ENCODE measurements around the gene POLR2L. TPM values are rescaled to one million over a fixed set of nuclear protein-coding genes. Genes with fewer than 3 reads are reported as not detected.

Gene POLR2L
- 287 and 540 TPM in 2 replicates for polyA plus RNA-seq (2012; rRNA removed)
- polyA plus RNA-seq (2012; cell fraction: cytosol; rRNA removed) = 228 and 230 TPM in 2 replicates
- polyA plus RNA-seq (2012; cell fraction: nucleus; rRNA removed) = 123 and 341 TPM in 2 replicates

GRCh38 chr11:842370-843002 lies at the start of gene POLR2L, which contains the start of gene TSPAN4:
Gene POLR2L, minus strand, starts transcription at chr11:842529. Its CDS starts 21 bp downstream, at chr11:842508.
Gene TSPAN4, plus strand, starts transcription at chr11:842852. Its CDS starts 7,453 bp downstream, at chr11:850305.
- H3K79me2 ChIP-seq (ENCODE audit: insufficient read depth) = peaks cover 76% of the 10 kb centered on the region
- H3K9me2 ChIP-seq = no peaks in the 10 kb centered on the region
- H3K27me3 ChIP-seq (ENCODE audit: insufficient read depth) = no peaks in the 10 kb centered on the region
- H3K27ac ChIP-seq (ENCODE audit: low read depth in 2 of 2, low read length in 1 of 2) = peak within 1 kb of the TSS; percentile 91 to 96
- no peaks in the 10 kb centered on the region for H3K9me3 ChIP-seq
- peaks cover 47% of the 10 kb centered on the region for H4K20me1 ChIP-seq (ENCODE audit: insufficient read depth)
- H3K4me2 ChIP-seq = peak within 1 kb of the TSS; percentile 100
- H3K4me1 ChIP-seq (ENCODE audit: control insufficient read depth in 1 of 2, insufficient read depth in 2 of 2, low read depth in 1 of 2, low read length in 1 of 2) = peaks cover 24 to 35% of the 10 kb centered on the region in 2 experiments; a peak in 3 of 4 replicates
- DNase-seq = peak; percentile 97
- H3K36me3 ChIP-seq (replicated peaks in 1 of 2; ENCODE audit: control insufficient read depth in 1 of 2, insufficient read depth in 2 of 2, low read length in 1 of 2) = peaks cover 17 to 30% of the 10 kb centered on the region in 2 experiments
- ChIA-PET CTCF (interaction anchor here (1.1 to 7.5 kb wide), 3 partner anchors 31 to 208 kb away, joined by 3 to 70 read pairs (median 4); no protein-coding TSS in a partner anchor), POLR2A (interaction anchor here (0.8 to 2.6 kb wide), 8 partner anchors 9 to 212 kb away, joined by 3 to 13 read pairs (median 5); partner anchors contain the start of genes CD151, PNPLA2 and RPLP2)
- H2AFZ ChIP-seq (ENCODE audit: low read depth) = no peak within 1 kb of the TSS
- H3K4me3 ChIP-seq (ENCODE audit: low read depth in 2 of 2, low read length in 1 of 2) = peak within 1 kb of the TSS; percentile 95 to 100
- peaks cover 50% of the 10 kb centered on the region for H3F3A ChIP-seq (replicated peaks; ENCODE audit: insufficient read depth)
- WGBS (ENCODE audit: low lambda C conversion rate) = no CpG with 5 or more reads among the region's 87 CpGs
- peak within 1 kb of the TSS; percentile 97 for H3K9ac ChIP-seq
- TF ChIP-seq YY1 (IDR thresholded peaks at IDR 0.05; ENCODE audit: low read depth) (peak; percentile 79), TCF12 (IDR thresholded peaks at IDR 0.05) (no peak), MAX (IDR thresholded peaks at IDR 0.05; ENCODE audit: low read depth) (peak; percentile 97), NRF1 (IDR thresholded peaks at IDR 0.05; ENCODE audit: low read depth, low read length) (peak; percentile 44), POLR2AphosphoS5 (IDR thresholded peaks at IDR 0.05; ENCODE audit: low read depth, low read length) (peak; percentile 99), ELF1 (IDR thresholded peaks at IDR 0.05) (0 out of 2 replicates have a peak, but pooled peaks have one; percentile 9), GABPA (IDR thresholded peaks at IDR 0.05; ENCODE audit: low read depth) (no peak), TAF1 (IDR thresholded peaks at IDR 0.05; ENCODE audit: borderline replicate concordance, low read depth, low read length) (peak; percentile 97), PBX3 (IDR thresholded peaks at IDR 0.05) (peak; percentile 98), FOXM1 (IDR thresholded peaks at IDR 0.05; ENCODE audit: low read depth) (0 out of 2 replicates have a peak, but pooled peaks have one; percentile 42), SIN3A (IDR thresholded peaks at IDR 0.05; ENCODE audit: borderline replicate concordance, low read depth, low read length) (peak; percentile 99), MXI1 (IDR thresholded peaks at IDR 0.05; ENCODE audit: low read depth, low read length) (peak; percentile 100), EP300 (IDR thresholded peaks at IDR 0.05; ENCODE audit: borderline replicate concordance in 1 of 2, low read depth in 1 of 2, low read length in 1 of 2) (peak in 1 of 2 experiments; percentile 52; a peak in 1 of 4 replicates), FOXJ3 (CRISPR knock-in tag; IDR thresholded peaks at IDR 0.05) (no peak), CTCF (IDR thresholded peaks at IDR 0.05) (no peak), REST (IDR thresholded peaks at IDR 0.05; ENCODE audit: low read depth, low read length) (peak; percentile 63; the same call in 1 of the 2 replicates), ZBTB33 (IDR thresholded peaks at IDR 0.05; ENCODE audit: borderline replicate concordance, low read depth) (0 out of 2 replicates have a peak, but pooled peaks have one; percentile 9)

Data from SK-N-SH (cell line).